ENCODE data around the gene GAPVD1.

GRCh38 chr9:125416517-125416916 lies 154.9 kb downstream of the GAPVD1 start:
- no peak for TF ChIP-seq CTCF (IDR thresholded peaks at IDR 0.05)
- no peak for TF ChIP-seq POLR2A (IDR thresholded peaks at IDR 0.05)
